MM.1S (cell line): ENCODE measurements around the gene FUT2.
A peak's percentile ranks its signal among the peaks of the same experiment; 100 is the strongest.

ENCODE experiments used
- DNase-seq: peaks from one replicate; pipeline ENCODE4 v3.0.0-alpha.2; 2015
- H2AFZ ChIP-seq: fragments of 300-600 bp; sonication (generic); 2 replicates; pipeline ENCODE4 v1.6.0; 2016; ENCODE audit warnings: antibody characterized with exemption, low read length
- H3F3A ChIP-seq: fragments of 300-600 bp; sonication (generic); 2 replicates; pipeline ENCODE4 v1.6.1; 2016; ENCODE audit warnings: mild to moderate bottlenecking, antibody characterized with exemption, low read length, moderate library complexity, mixed read lengths; ENCODE audit not compliant: insufficient read depth
- H3K27ac ChIP-seq: fragments of 300-600 bp; sonication (generic); 2 replicates; pipeline ENCODE4 v1.5.1; 2016; ENCODE audit warnings: mild to moderate bottlenecking, low read length
- H3K27me3 ChIP-seq: fragments of 300-600 bp; sonication (generic); replicated peaks from 2 replicates; pipeline ENCODE4 v1.6.0; 2016; ENCODE audit warnings: low read length; ENCODE audit not compliant: insufficient read depth
- H3K36me3 ChIP-seq: fragments of 300-600 bp; sonication (generic); replicated peaks from 2 replicates; pipeline ENCODE4 v1.6.1; 2016; ENCODE audit warnings: mild to moderate bottlenecking, low read length, mixed read lengths; ENCODE audit not compliant: insufficient read depth
- H3K4me1 ChIP-seq: fragments of 300-600 bp; sonication (generic); 2 replicates; pipeline ENCODE4 v1.6.1; 2016; ENCODE audit warnings: low read length, mixed read lengths
- H3K4me2 ChIP-seq: fragments of 300-600 bp; sonication (generic); 2 replicates; pipeline ENCODE4 v1.6.0; 2016; ENCODE audit warnings: low read depth, low read length
- H3K4me3 ChIP-seq: fragments of 300-600 bp; sonication (generic); 2 replicates; pipeline ENCODE4 v1.5.1; 2016; ENCODE audit warnings: low read length, mixed read lengths
- H3K79me2 ChIP-seq: fragments of 300-600 bp; sonication (generic); 2 replicates; pipeline ENCODE4 v1.6.1; 2016; ENCODE audit warnings: mixed run types, low read length, mixed read lengths
- H3K9ac ChIP-seq: fragments of 300-600 bp; sonication (generic); 2 replicates; pipeline ENCODE4 v1.6.1; 2016; ENCODE audit warnings: low read length, mixed read lengths
- H3K9me2 ChIP-seq: fragments of 300-600 bp; sonication (generic); replicated peaks from 2 replicates; pipeline ENCODE4 v1.6.1; 2016; ENCODE audit warnings: mild to moderate bottlenecking, low read length, mixed read lengths; ENCODE audit not compliant: insufficient read depth
- H3K9me3 ChIP-seq: fragments of 300-600 bp; sonication (generic); replicated peaks from 2 replicates; pipeline ENCODE4 v1.6.1; 2016; ENCODE audit warnings: mild to moderate bottlenecking, low read length, mixed read lengths; ENCODE audit not compliant: insufficient read depth
- H4K20me1 ChIP-seq: fragments of 300-600 bp; sonication (generic); 2 replicates; pipeline ENCODE4 v1.6.1; 2016; ENCODE audit warnings: mild to moderate bottlenecking, low read length, moderate library complexity, mixed read lengths; ENCODE audit not compliant: insufficient read depth
- CTCF ChIP-seq: fragments of 300-600 bp; sonication (generic); IDR thresholded peaks from 2 replicates; pipeline ENCODE4 v1.5.1; 2016; ENCODE audit warnings: antibody characterized with exemption, low read length, mixed read lengths
- EZH2 ChIP-seq: fragments of 300-600 bp; sonication (generic); optimal IDR thresholded peaks from 2 replicates; pipeline ENCODE3; 2017; ENCODE audit warnings: low read depth, mild to moderate bottlenecking, antibody characterized with exemption, low read length, mixed read lengths
- EZH2phosphoT487 ChIP-seq: fragments of 300-600 bp; sonication (generic); IDR thresholded peaks from 2 replicates; pipeline ENCODE4 v1.6.1; 2018; ENCODE audit warnings: antibody characterized with exemption, low read length

FUT2 gene

GRCh38 chr19:48708471-48708870, 12.7 kb downstream of the FUT2 start:
- no peaks in the 10 kb centered on the region for H3K36me3 ChIP-seq
- no peak for DNase-seq
- no peaks in the 10 kb centered on the region for H3K9me2 ChIP-seq
- H3K4me3 ChIP-seq: no peak overlapping the region
- no peak overlapping the region for H2AFZ ChIP-seq
- no peak overlapping the region for H3K9ac ChIP-seq
- TF ChIP-seq EZH2phosphoT487: no peak
- no peak for TF ChIP-seq CTCF
- no peak for TF ChIP-seq EZH2
- no peaks in the 10 kb centered on the region for H3K4me1 ChIP-seq
- no peaks in the 10 kb centered on the region for H3F3A ChIP-seq
- H3K27ac ChIP-seq: no peak overlapping the region
- no peaks in the 10 kb centered on the region for H3K79me2 ChIP-seq
- peaks cover 71% of the 10 kb centered on the region for H3K27me3 ChIP-seq
- H3K4me2 ChIP-seq: no peak overlapping the region
- H4K20me1 ChIP-seq: no peaks in the 10 kb centered on the region
- H3K9me3 ChIP-seq: no peaks in the 10 kb centered on the region

- Histone ChIP-seq H3K27me3 (peaks cover 64% of the 10 kb centered on the region), H4K20me1 (no peaks in the 10 kb centered on the region), H3K9me2 (no peaks in the 10 kb centered on the region), H3F3A (no peaks in the 10 kb centered on the region), H3K4me3 (no peak overlapping the region), H3K36me3 (no peaks in the 10 kb centered on the region), H3K4me1 (0 out of 2 replicates have a peak, but pooled peaks cover 4% of the 10 kb centered on the region), H3K4me2 (no peak overlapping the region), H2AFZ (no peak overlapping the region), H3K79me2 (no peaks in the 10 kb centered on the region), H3K9ac (no peak overlapping the region), H3K27ac (no peak overlapping the region), H3K9me3 (no peaks in the 10 kb centered on the region)
- no peak for TF ChIP-seq EZH2phosphoT487
- no peak for TF ChIP-seq CTCF
- TF ChIP-seq EZH2: no peak
- no peak for DNase-seq
These were observed 15.4 kb downstream of the FUT2 start for GRCh38 chr19:48711106-48711662.

- H3K27ac ChIP-seq: no peak overlapping the region
- DNase-seq: no peak
- peak overlapping the region; percentile 87 for H2AFZ ChIP-seq
- H3K4me1 ChIP-seq: 0 out of 2 replicates have a peak, but pooled peaks cover 4% of the 10 kb centered on the region
- H3K4me2 ChIP-seq: peak overlapping the region; percentile 95
- no peaks in the 10 kb centered on the region for H3K36me3 ChIP-seq
- no peaks in the 10 kb centered on the region for H3K9me3 ChIP-seq
- H3F3A ChIP-seq: no peaks in the 10 kb centered on the region
- no peaks in the 10 kb centered on the region for H3K79me2 ChIP-seq
- peak overlapping the region; percentile 65 for H3K4me3 ChIP-seq
- H3K27me3 ChIP-seq: peaks cover 65% of the 10 kb centered on the region
- 0 out of 2 replicates have a peak overlapping the region, but pooled peaks have one; percentile 9 for H3K9ac ChIP-seq
- H3K9me2 ChIP-seq: no peaks in the 10 kb centered on the region
- no peak for TF ChIP-seq CTCF
- no peak for TF ChIP-seq EZH2phosphoT487
- TF ChIP-seq EZH2: no peak
- no peaks in the 10 kb centered on the region for H4K20me1 ChIP-seq
These were observed 17.5 kb downstream of the FUT2 start for GRCh38 chr19:48713041-48713863.
